GM19372 (cell line): ENCODE data around the gene PCDHB1.

Source experiments
- ATAC-seq: cut with Tn5 transposase; IDR thresholded peaks from one replicate; pipeline ENCODE4 v1.9.1; 2021; ENCODE audit warnings: mild to moderate bottlenecking, low read depth, moderate library complexity; ENCODE audit not compliant: unreplicated experiment

PCDHB1 gene

GRCh38 chr5:141050622-141051520, at the start of gene PCDHB1:
Gene PCDHB1 (plus strand): TSS chr5:141051374. CDS start chr5:141051471, 97 bp downstream.
- ATAC-seq = no peak

- ATAC-seq = no peak
Measured at GRCh38 chr5:141001446-141001843, 49.7 kb upstream of the PCDHB1 start.

- ATAC-seq = no peak
Measured at GRCh38 chr5:141001844-141002604, 49.1 kb upstream of the PCDHB1 start.

- no peak for ATAC-seq
Measured at GRCh38 chr5:141002605-141002965, 48.6 kb upstream of the PCDHB1 start.

DNA sequence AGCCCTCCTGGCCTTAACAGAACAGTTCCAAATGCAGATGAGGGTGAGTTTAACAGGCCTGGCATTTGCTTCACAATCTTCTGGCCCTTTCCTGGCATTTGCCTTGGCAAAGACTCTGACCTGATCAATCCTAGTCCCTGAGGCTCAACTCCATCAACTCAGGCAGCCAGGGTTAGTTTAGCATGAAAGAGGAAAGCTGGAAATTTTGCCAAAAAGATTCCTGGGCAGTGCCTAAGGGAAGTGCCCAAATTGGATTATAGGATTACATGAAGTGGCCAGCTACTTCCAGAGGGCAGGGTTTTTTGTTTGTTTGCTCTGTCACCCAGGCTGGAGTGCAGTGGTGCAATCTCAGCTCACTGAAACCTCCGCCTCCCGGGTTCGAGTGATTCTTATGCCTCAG, 48.1 kb upstream of the PCDHB1 start:
- no peak for ATAC-seq

DNA sequence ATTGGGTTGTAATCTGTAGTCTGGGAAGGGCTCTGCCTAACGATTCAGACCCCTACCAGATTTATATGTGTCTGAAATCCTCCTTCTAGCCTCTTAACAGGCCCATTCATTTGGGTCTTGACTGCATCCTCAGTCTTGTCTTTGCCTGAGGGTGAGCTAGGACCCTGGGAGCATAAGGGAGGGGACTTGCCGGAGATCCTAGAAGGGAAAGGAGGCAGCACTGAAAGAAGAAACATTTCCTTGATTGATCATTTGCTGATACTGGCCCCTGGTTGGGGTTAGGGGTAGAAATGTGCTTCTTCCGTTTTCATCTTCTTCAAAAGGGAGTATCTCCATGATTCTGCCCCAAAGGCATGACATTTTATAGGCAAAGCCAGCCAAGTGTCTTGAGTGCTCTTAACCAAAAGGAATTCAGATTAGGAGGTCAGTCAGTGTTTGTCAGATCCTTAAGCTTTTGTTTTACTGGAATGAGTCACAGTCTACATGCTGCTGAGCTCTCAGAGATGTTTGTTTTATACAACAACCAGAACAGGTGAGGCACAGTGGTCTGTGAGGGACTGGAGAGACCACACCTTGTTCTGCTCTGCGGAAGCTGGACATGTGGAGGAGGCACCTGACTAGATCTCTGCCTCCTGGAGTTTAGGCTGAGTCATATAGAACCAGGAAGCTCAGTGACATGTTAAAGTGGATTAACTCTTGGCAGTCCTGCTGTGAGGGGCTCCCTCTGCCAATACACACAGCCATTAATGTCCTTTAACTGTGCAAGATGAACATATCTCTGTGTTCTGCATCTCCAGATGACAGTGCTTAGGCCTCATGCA, 47.2 kb upstream of the PCDHB1 start:
- no peak for ATAC-seq

- no peak for ATAC-seq
Measured at GRCh38 chr5:141007791-141008190, 43.4 kb upstream of the PCDHB1 start.

- no peak for ATAC-seq
Measured at GRCh38 chr5:141010047-141010793, 41.0 kb upstream of the PCDHB1 start.

GRCh38 chr5:141017943-141018342, 33.2 kb upstream of the PCDHB1 start:
- no peak for ATAC-seq

GRCh38 chr5:141022384-141022783, 28.8 kb upstream of the PCDHB1 start:
- no peak for ATAC-seq

- no peak for ATAC-seq
Measured at GRCh38 chr5:141031006-141031405, 20.2 kb upstream of the PCDHB1 start.

DNA sequence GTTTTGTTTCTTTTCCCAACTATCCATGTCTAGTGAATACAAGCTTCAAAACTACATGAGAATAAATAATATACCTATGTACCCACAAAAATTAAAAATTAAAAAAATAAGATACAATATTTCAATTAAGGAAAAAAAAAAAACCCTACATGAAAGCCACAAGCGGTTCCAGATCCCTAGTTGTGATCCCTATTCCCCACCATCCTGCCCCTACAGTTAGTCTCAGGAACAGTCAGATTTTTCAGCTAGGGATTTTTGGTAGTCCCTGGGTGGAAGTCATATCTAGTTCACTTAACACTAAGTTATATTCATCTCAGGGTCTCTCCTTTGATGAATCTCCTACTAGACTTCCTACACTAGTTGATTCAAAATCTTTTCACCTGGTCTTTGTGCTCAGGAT, 18.5 kb upstream of the PCDHB1 start:
- ATAC-seq = no peak

GRCh38 chr5:141039061-141039460, 12.1 kb upstream of the PCDHB1 start:
- no peak for ATAC-seq

- ATAC-seq = no peak
Measured at GRCh38 chr5:141039517-141039916, 11.7 kb upstream of the PCDHB1 start.

GRCh38 chr5:141040093-141040770, 10.9 kb upstream of the PCDHB1 start:
- ATAC-seq = no peak

DNA sequence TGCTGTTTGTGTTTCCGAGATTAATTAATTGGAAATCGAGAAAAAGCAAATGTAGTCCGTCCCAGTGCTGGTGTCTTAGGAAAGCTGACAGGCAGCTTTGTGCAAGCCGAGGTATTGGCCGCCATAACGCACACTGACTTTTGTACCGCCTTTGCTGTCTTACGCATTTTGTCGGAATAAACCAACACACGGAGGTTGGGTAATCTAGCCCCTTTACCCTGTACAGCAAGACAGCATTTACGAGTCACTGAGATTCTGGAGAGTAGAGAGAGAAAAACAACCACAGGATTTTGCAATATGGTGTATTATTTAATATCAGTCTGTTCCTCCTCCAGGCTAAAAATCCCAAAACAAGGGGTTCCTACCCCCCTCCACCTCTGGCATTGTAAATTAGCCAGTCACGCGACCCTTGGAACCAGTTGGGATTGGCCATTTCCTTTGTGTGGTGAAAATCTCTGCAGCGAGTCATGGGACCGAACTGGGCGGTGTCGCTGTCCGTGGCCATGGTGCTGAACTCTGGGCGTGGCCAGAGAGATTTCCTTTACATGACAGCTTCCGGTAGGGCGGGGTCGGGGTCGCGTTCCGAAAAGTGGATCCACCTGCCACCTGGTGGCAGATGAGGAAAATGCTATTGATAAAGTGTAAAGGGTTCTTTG, 10.3 kb upstream of the PCDHB1 start:
- peak; percentile 64 for ATAC-seq

DNA sequence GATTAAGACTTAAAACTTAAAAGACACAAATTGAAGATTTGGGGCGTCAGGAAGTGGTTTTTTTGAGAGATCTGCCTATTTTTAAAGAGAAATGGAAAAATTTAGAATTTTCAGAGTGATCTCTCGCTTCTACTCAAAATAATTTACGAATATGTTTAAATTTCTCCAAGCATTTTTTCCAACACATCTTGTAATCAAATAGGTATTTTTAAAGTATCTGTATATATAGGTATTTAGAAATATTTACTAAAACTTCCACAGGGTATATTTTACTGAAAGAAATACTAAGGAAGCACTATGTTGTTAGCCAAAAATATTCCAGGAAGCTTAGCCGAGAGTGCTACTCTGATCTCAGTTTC, 9.8 kb upstream of the PCDHB1 start:
- no peak for ATAC-seq

GRCh38 chr5:141042555-141042954, 8.6 kb upstream of the PCDHB1 start:
- ATAC-seq = no peak

GRCh38 chr5:141051521-141051866, 320 bp downstream of the PCDHB1 start:
- no peak for ATAC-seq
